Mucosa of descending colon (tissue), 3 donors: ENCODE data around the gene HLCS. TPM values are rescaled to one million over a fixed set of nuclear protein-coding genes. Genes with fewer than 3 reads are reported as not detected.

Source experiments
- ATAC-seq: fragments of 200-7000 bp; cut with Tn5 transposase; one replicate; pipeline ENCODE4 v1.9.1; 2020; ENCODE audit warnings: mild to moderate bottlenecking, moderate library complexity
- DNase-seq, 3 donors: peaks; one replicate each; pipeline ENCODE4 v3.0.0-alpha.2; 2020
- H3K36me3 ChIP-seq: fragments of 200-600 bp; one replicate; pipeline ENCODE4 v1.8.0; 2021; ENCODE audit warnings: low read depth, mild to moderate bottlenecking
- H3K4me1 ChIP-seq: fragments of 200-600 bp; one replicate; pipeline ENCODE4 v1.8.0; 2021; ENCODE audit warnings: low read depth, mild to moderate bottlenecking
- H3K4me3 ChIP-seq: fragments of 200-600 bp; one replicate; pipeline ENCODE4 v1.8.0; 2021; ENCODE audit warnings: mild to moderate bottlenecking
- H3K9me3 ChIP-seq: fragments of 200-600 bp; one replicate; pipeline ENCODE4 v1.8.0; 2021; ENCODE audit warnings: mild to moderate bottlenecking
- intact Hi-C, 2 donors: fragments of 100-400 bp; cut with DNase I in 1 of 2; cut with micrococcal nuclease in 1 of 2; formaldehyde crosslinking; loops; one replicate each; pipeline versions ENCODE4 v1.11.0 to v1.11.1; 2022; cut with DNase I, micrococcal nuclease
- total RNA-seq, 3 donors: library from RNA; stranded (reverse); fragmentation: NEBNext Ultra II Directional in 2 of 3; extraction: Animal tissue kit (Norgen Biotek cat#: 25700) in 2 of 3; gene quantifications; one replicate each; pipeline versions ENCODE4 v1.2.1 to v1.2.4, GENCODE V29; 2021 to 2023
- TF ChIP-seq, protein P1 (sequence below): fragments of 200-600 bp; IDR thresholded peaks from one replicate; pipeline ENCODE4 v1.8.0; 2022; ENCODE audit warnings: antibody characterized with exemption, mild to moderate bottlenecking
- donor health status: DM: no; HTN: no; CAD: no; lungs with moderate emphysema.
- donor health status: DM: no; HTN: no; CAD: no.
- donor health status: DM: no; HTN: yes; CAD: no.

HLCS gene
- total RNA-seq, 3 donors from 2014 or later: 13.3 to 16.7 (median 14.9) TPM

DNA sequence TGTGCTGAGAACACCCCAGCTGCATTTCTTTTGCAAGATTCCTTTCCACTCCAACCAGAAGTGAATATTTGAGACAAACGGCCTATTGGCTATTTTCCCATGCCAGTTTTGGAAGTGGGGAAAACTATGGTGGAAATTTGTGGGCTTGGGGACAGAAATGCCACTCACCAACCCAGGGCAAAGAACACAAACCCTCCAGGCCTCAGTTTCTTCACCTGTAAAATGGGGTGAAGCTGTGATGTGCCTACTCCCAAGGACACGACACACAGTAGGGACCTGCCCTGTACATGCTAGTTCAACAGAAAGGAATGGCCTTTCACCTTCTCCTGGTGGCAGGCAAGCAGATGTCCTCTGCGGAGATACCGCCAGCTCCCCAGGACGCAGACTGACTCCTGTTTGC is 221.0 kb downstream of the HLCS start:
- TF ChIP-seq, protein P1, sequence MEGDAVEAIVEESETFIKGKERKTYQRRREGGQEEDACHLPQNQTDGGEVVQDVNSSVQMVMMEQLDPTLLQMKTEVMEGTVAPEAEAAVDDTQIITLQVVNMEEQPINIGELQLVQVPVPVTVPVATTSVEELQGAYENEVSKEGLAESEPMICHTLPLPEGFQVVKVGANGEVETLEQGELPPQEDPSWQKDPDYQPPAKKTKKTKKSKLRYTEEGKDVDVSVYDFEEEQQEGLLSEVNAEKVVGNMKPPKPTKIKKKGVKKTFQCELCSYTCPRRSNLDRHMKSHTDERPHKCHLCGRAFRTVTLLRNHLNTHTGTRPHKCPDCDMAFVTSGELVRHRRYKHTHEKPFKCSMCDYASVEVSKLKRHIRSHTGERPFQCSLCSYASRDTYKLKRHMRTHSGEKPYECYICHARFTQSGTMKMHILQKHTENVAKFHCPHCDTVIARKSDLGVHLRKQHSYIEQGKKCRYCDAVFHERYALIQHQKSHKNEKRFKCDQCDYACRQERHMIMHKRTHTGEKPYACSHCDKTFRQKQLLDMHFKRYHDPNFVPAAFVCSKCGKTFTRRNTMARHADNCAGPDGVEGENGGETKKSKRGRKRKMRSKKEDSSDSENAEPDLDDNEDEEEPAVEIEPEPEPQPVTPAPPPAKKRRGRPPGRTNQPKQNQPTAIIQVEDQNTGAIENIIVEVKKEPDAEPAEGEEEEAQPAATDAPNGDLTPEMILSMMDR: no peak
- ATAC-seq (no peak), DNase-seq (no peak)
- Histone ChIP-seq H3K9me3 (no peaks in the 10 kb centered on the region), H3K4me1 (peaks cover 4% of the 10 kb centered on the region), H3K4me3 (no peak overlapping the region), H3K36me3 (no peaks in the 10 kb centered on the region)
- intact Hi-C loops: no loop called here

DNA sequence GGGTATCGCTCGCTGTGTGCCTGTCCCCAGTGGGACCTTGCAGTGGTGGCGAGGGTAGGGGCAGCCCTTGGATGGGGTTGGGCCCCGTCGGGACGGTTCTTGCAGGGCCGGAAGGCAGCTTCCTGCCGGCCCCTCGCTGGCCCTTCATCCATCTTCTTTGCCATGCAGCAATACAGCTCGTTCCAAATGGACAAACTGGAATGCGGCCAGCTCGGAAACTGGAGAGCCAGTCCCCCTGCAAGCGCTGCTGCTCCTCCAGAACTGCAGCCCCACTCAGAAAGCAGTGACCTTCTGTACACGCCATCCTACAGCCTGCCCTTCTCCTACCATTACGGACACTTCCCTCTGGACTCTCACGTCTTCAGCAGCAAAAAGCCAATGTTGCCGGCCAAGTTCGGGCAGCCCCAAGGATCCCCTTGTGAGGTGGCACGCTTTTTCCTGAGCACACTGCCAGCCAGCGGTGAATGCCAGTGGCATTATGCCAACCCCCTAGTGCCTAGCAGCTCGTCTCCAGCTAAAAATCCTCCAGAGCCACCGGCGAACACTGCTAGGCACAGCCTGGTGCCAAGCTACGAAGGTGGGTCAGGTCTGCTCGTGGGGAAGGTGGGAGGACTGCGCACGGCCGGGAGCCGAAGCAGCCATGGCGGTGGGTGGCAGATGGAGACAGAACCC is 221.8 kb downstream of the HLCS start:
- intact Hi-C loops: no loop called here
- H3K4me3 ChIP-seq: no peak overlapping the region
- no peaks in the 10 kb centered on the region for H3K36me3 ChIP-seq
- no peak for DNase-seq
- ATAC-seq: no peak
- TF ChIP-seq, protein P1: no peak
- H3K9me3 ChIP-seq: no peaks in the 10 kb centered on the region
- peaks cover 4% of the 10 kb centered on the region for H3K4me1 ChIP-seq

DNA sequence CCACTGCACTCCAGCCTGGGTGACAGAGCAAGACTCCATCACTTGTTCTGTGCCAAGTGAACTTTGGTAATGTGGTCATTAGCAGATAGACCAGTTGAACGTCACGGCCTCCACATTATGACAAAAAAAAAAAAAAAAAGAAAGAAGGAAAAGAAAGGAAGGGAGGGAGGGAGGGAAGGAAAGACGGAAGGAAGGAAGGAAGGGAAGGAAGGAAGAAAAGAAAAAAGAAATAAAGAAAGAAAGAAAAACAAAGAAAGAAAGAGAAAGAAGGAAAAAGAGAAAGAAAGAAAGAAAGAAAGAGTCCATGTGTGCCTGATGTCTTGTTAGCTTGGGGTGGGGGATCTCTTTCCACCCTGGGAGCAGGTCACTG is 222.3 kb downstream of the HLCS start:
- peaks cover 4% of the 10 kb centered on the region for H3K4me1 ChIP-seq
- TF ChIP-seq, protein P1: no peak
- H3K9me3 ChIP-seq: no peaks in the 10 kb centered on the region
- no peaks in the 10 kb centered on the region for H3K36me3 ChIP-seq
- no peak overlapping the region for H3K4me3 ChIP-seq
- no peak for DNase-seq
- intact Hi-C loops: no loop called here
- ATAC-seq: no peak

DNA sequence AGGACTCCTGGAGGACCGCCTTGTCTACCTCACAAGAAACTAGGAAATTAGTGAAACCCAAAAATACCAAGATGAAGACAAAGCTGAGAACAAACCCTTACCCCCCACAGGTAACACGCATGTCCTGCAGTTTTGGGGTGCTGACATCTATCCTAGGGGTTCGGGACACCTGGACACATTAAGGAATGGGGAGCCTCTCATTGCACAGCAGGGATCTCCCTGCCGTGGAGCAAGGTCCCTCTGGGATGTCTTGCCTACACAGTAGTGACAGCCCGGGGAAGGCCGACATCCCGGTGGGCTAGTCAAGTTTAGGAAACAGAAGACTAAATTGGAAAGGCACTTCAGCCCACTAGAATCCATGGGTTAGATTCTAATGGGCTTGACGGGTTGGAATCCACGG is 223.0 kb downstream of the HLCS start:
- Histone ChIP-seq H3K9me3 (no peaks in the 10 kb centered on the region), H3K36me3 (no peaks in the 10 kb centered on the region), H3K4me3 (no peak overlapping the region), H3K4me1 (peaks cover 4% of the 10 kb centered on the region)
- intact Hi-C loops: no loop called here
- ATAC-seq (no peak), DNase-seq (no peak)
- TF ChIP-seq, protein P1: no peak

DNA sequence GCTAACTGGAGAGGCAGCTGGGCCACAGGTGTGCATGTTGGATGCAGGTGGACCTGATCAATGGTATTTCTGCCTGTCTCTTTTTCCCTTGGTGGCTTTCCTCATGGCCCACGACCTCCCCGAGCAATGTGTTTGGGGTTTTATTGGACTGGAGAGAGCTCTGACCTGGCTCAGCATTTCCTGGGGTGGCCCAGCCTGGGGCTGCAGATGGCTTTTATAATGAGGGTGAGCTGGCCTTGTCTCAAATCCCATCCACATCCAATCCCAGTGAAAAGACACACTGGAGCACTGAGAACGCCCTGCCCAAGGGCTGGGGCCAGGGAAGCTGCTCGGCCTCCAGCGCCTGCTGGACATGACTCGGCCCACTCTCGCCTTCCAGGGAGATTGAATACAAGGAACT is 223.5 kb downstream of the HLCS start:
- Histone ChIP-seq H3K4me3 (no peak overlapping the region), H3K4me1 (peaks cover under 1% of the 10 kb centered on the region), H3K9me3 (no peaks in the 10 kb centered on the region), H3K36me3 (no peaks in the 10 kb centered on the region)
- intact Hi-C loops: no loop called here
- TF ChIP-seq, protein P1: no peak
- DNase-seq (no peak), ATAC-seq (no peak)

DNA sequence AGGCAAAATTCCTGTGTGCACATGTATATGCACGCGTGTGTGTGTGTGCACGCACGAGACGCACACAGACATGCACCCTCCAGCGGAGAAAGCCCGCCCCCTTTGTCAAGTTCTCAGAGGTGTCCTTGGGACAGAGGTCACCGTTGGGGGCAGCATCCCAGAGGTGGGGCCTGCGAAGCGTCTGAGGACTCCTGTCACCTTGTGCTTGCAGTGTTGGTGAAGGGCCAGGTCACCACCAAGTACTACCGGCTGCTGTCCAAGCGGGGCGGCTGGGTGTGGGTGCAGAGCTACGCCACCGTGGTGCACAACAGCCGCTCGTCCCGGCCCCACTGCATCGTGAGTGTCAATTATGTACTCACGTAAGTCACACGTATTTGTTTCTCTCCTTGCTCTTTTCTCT is 225.0 kb downstream of the HLCS start:
- no peaks in the 10 kb centered on the region for H3K36me3 ChIP-seq
- TF ChIP-seq, protein P1: no peak
- ATAC-seq: no peak
- no peak for DNase-seq
- no peaks in the 10 kb centered on the region for H3K9me3 ChIP-seq
- H3K4me3 ChIP-seq: no peak overlapping the region
- H3K4me1 ChIP-seq: no peaks in the 10 kb centered on the region
- intact Hi-C loops: no loop called here
